Measurements from ENCODE around the gene ITPRID1.

DNA sequence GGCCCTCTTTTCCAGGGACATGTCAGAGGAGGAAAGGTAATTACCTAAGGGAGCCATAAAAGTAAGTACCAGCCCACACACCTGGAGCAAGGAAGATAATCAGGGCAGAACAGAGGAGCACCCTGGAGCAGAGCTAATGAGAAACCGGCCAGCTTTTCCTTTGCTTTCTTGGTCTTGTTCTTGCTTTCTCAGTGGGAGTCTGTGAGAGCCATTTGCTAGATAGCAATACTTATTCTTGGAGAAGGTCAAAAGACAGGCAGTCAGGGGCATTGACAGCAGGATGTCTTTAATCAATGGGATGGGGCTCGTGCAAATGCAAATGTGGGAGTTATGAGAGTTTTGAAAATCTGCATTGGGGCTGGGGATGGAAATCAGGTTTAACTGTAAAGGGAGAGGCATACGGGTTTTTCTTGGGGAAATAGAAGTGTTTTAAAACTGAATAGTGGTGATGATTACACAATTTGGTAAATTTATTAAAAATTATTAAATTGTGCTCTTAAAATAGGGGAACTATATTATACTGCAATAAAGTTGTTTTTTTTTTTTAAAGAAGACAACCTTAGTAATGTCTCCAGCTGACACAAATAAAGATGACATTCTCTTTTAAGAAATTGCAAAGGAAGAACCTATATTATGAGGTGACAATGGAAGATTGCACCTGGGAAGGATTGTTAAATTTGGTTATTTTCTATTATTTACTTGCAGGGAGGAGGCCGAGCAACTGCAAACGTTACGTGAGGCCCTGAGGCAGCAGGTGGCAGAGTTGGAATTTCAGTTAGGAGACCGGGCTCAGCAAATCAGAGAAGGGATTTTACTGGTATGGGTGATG, 137.6 kb downstream of the ITPRID1 start:
- TF ChIP-seq, protein P1, sequence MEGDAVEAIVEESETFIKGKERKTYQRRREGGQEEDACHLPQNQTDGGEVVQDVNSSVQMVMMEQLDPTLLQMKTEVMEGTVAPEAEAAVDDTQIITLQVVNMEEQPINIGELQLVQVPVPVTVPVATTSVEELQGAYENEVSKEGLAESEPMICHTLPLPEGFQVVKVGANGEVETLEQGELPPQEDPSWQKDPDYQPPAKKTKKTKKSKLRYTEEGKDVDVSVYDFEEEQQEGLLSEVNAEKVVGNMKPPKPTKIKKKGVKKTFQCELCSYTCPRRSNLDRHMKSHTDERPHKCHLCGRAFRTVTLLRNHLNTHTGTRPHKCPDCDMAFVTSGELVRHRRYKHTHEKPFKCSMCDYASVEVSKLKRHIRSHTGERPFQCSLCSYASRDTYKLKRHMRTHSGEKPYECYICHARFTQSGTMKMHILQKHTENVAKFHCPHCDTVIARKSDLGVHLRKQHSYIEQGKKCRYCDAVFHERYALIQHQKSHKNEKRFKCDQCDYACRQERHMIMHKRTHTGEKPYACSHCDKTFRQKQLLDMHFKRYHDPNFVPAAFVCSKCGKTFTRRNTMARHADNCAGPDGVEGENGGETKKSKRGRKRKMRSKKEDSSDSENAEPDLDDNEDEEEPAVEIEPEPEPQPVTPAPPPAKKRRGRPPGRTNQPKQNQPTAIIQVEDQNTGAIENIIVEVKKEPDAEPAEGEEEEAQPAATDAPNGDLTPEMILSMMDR (IDR thresholded peaks at IDR 0.05), result no peak
- TF ChIP-seq EZH2 (IDR thresholded peaks at IDR 0.05; ENCODE audit: borderline replicate concordance, insufficient read depth, low read depth, low read length, poor library complexity, severe bottlenecking), result no peak

All from B cell (primary cell).